Measurements from ENCODE around the gene LUC7L3. TPM values are rescaled to one million over a fixed set of nuclear protein-coding genes. Genes with fewer than 3 reads are reported as not detected.
A peak's percentile ranks its signal among the peaks of the same experiment; 100 is the strongest.

Gene LUC7L3
- total and polyA plus RNA-seq, 2 of the 13 experiments (the other 11 are each of a cell fraction or from before 2014, with no cell fraction given) = 108 to 120 TPM

GRCh38 chr17:50679008-50679544, 40.3 kb upstream of the LUC7L3 start (continued):
- no peak for TF ChIP-seq ZNF841 (CRISPR knock-in tag; IDR thresholded peaks at IDR 0.05; ENCODE audit: borderline replicate concordance)
- TF ChIP-seq ZFP91 (CRISPR knock-in tag; IDR thresholded peaks at IDR 0.05; ENCODE audit: borderline replicate concordance) = no peak
- TF ChIP-seq KMT2A (CRISPR knock-in tag; IDR thresholded peaks at IDR 0.05) = peak; percentile 30
- TF ChIP-seq KAT7 (CRISPR knock-in tag; IDR thresholded peaks at IDR 0.05; ENCODE audit: borderline replicate concordance) = no peak
- TF ChIP-seq CTCF (CRISPR knock-in tag; IDR thresholded peaks at IDR 0.05) = no peak
- no peak for TF ChIP-seq ZNF333 (CRISPR knock-in tag; IDR thresholded peaks at IDR 0.05; ENCODE audit: borderline replicate concordance)
- TF ChIP-seq LCORL (IDR thresholded peaks at IDR 0.05) = no peak
- peak; percentile 77 for TF ChIP-seq LCORL (CRISPR knock-in tag; IDR thresholded peaks at IDR 0.05)
- TF ChIP-seq ELF3 (CRISPR knock-in tag; IDR thresholded peaks at IDR 0.05) = 0 out of 2 replicates have a peak, but pooled peaks have one; percentile 17
- no peak for TF ChIP-seq HOXA5 (CRISPR knock-in tag; IDR thresholded peaks at IDR 0.05)
- TF ChIP-seq BATF2 (CRISPR knock-in tag; IDR thresholded peaks at IDR 0.05) = no peak
- TF ChIP-seq FOXP4 (CRISPR knock-in tag; IDR thresholded peaks at IDR 0.05) = peak; percentile 48
- TF ChIP-seq ESRRA (CRISPR knock-in tag; IDR thresholded peaks at IDR 0.05; ENCODE audit: low read depth) = peak; percentile 40; the same call in 1 of the 2 replicates
- TF ChIP-seq EZH2 (conservative IDR thresholded peaks at IDR 0.05; ENCODE audit: low read depth, low read length) = no peak
- no peak for TF ChIP-seq ATAD3A (CRISPR knock-in tag; IDR thresholded peaks at IDR 0.05)
- no peak for TF ChIP-seq ZNF484 (CRISPR knock-in tag; IDR thresholded peaks at IDR 0.05; ENCODE audit: borderline replicate concordance, low read depth)
- TF ChIP-seq RNF219 (CRISPR knock-in tag; IDR thresholded peaks at IDR 0.05) = no peak
- no peak for TF ChIP-seq ZNF354B (CRISPR knock-in tag; IDR thresholded peaks at IDR 0.05)
- TF ChIP-seq ZNF276 (CRISPR knock-in tag; IDR thresholded peaks at IDR 0.05; ENCODE audit: low read depth) = no peak
- peak; percentile 65; the same call in 1 of the 2 replicates for TF ChIP-seq ZNF547 (CRISPR knock-in tag; IDR thresholded peaks at IDR 0.05)
